Measurements from ENCODE around the gene LMO1.

The LMO1 gene

GRCh38 chr11:8263769-8264410 lies at the start of gene LMO1:
LMO1 (minus strand) TSS chr11:8263878; CDS start chr11:8263362, 516 bp downstream.
- peak; percentile 89 for DNase-seq (ENCODE audit: low spot score)

GRCh38 chr11:8312986-8313385 lies 49.3 kb upstream of the LMO1 start:
- no peak for DNase-seq (ENCODE audit: low spot score)

GRCh38 chr11:8311366-8311765 lies 47.7 kb upstream of the LMO1 start:
- no peak for DNase-seq (ENCODE audit: low spot score)

- no peak for DNase-seq (ENCODE audit: low spot score)
Observed at GRCh38 chr11:8310743-8311298, 47.1 kb upstream of the LMO1 start.

GRCh38 chr11:8309862-8310261 lies 46.2 kb upstream of the LMO1 start:
- no peak for DNase-seq (ENCODE audit: low spot score)

GRCh38 chr11:8309311-8309710 lies 45.6 kb upstream of the LMO1 start:
- DNase-seq (ENCODE audit: low spot score) = no peak

GRCh38 chr11:8307601-8308000 lies 43.9 kb upstream of the LMO1 start:
- no peak for DNase-seq (ENCODE audit: low spot score)

GRCh38 chr11:8301622-8302021 lies 37.9 kb upstream of the LMO1 start:
- DNase-seq (ENCODE audit: low spot score) = no peak

- DNase-seq (ENCODE audit: low spot score) = no peak
Observed at GRCh38 chr11:8298801-8299786, 35.4 kb upstream of the LMO1 start.

- DNase-seq (ENCODE audit: low spot score) = no peak
Observed at GRCh38 chr11:8297781-8298440, 34.2 kb upstream of the LMO1 start.

GRCh38 chr11:8296872-8297271 lies 33.2 kb upstream of the LMO1 start:
- DNase-seq (ENCODE audit: low spot score) = no peak

GRCh38 chr11:8296038-8296649 lies 32.5 kb upstream of the LMO1 start:
- DNase-seq (ENCODE audit: low spot score) = no peak

- DNase-seq (ENCODE audit: low spot score) = no peak
Observed at GRCh38 chr11:8294251-8294935, 30.7 kb upstream of the LMO1 start.

GRCh38 chr11:8293171-8293570 lies 29.5 kb upstream of the LMO1 start:
- DNase-seq (ENCODE audit: low spot score) = no peak

- no peak for DNase-seq (ENCODE audit: low spot score)
Observed at GRCh38 chr11:8292351-8292750, 28.7 kb upstream of the LMO1 start.

- no peak for DNase-seq (ENCODE audit: low spot score)
Observed at GRCh38 chr11:8291421-8292350, 28.0 kb upstream of the LMO1 start.

- DNase-seq (ENCODE audit: low spot score) = no peak
Observed at GRCh38 chr11:8290081-8290810, 26.6 kb upstream of the LMO1 start.

- no peak for DNase-seq (ENCODE audit: low spot score)
Observed at GRCh38 chr11:8289492-8289918, 25.8 kb upstream of the LMO1 start.

GRCh38 chr11:8288824-8289491 lies 25.3 kb upstream of the LMO1 start:
- no peak for DNase-seq (ENCODE audit: low spot score)

All from AG20443 (cell line).